Measurements from ENCODE around the gene GPR137.

The GPR137 gene

GRCh38 chr11:64337538-64338249 is 52.0 kb downstream of the GPR137 start:
- no peaks in the 10 kb centered on the region for H3K36me3 ChIP-seq (ENCODE audit: insufficient read depth, low read length)
- no peaks in the 10 kb centered on the region for H3K9me3 ChIP-seq (ENCODE audit: low read depth, low read length)
- no peak overlapping the region for H3K4me3 ChIP-seq
- H3K9ac ChIP-seq (ENCODE audit: insufficient read length) = no peak overlapping the region
- no peak for DNase-seq (ENCODE audit: low read depth, low spot score)
- TF ChIP-seq POLR2AphosphoS5 (IDR thresholded peaks at IDR 0.05; ENCODE audit: borderline replicate concordance, low read depth, low read length) (no peak), FOXP2 (optimal IDR thresholded peaks at IDR 0.05; ENCODE audit: control extremely low read depth, extremely low read length, insufficient read depth) (no peak), EZH2 (IDR thresholded peaks at IDR 0.05) (no peak)
- H3K27ac ChIP-seq = peak overlapping the region; percentile 27; the same call in 1 of the 2 replicates

GRCh38 chr11:64338716-64339115 is 53.1 kb downstream of the GPR137 start:
- DNase-seq (ENCODE audit: low read depth, low spot score) = no peak
- H3K9me3 ChIP-seq (ENCODE audit: low read depth, low read length) = no peaks in the 10 kb centered on the region
- no peaks in the 10 kb centered on the region for H3K36me3 ChIP-seq (ENCODE audit: insufficient read depth, low read length)
- TF ChIP-seq FOXP2 (optimal IDR thresholded peaks at IDR 0.05; ENCODE audit: control extremely low read depth, extremely low read length, insufficient read depth) = no peak
- TF ChIP-seq EZH2 (IDR thresholded peaks at IDR 0.05) = no peak
- TF ChIP-seq POLR2AphosphoS5 (IDR thresholded peaks at IDR 0.05; ENCODE audit: borderline replicate concordance, low read depth, low read length) = no peak
- no peak overlapping the region for H3K4me3 ChIP-seq
- no peak overlapping the region for H3K27ac ChIP-seq
- no peak overlapping the region for H3K9ac ChIP-seq (ENCODE audit: insufficient read length)

Data from SK-N-MC (cell line).